Loucy (cell line): ENCODE results near the gene APOBEC3G.

Experiments
- H2AFZ ChIP-seq: fragments of 200-600 bp; sonication (generic); 2 replicates; pipeline ENCODE4 v1.6.0; 2016; ENCODE audit warnings: antibody characterized with exemption, mild to moderate bottlenecking, low read length, moderate library complexity
- H3F3A ChIP-seq: fragments of 200-600 bp; 2 replicates; pipeline ENCODE4 v1.6.0; 2016; ENCODE audit warnings: antibody characterized with exemption, low read depth, mild to moderate bottlenecking
- H3K27me3 ChIP-seq: fragments of 200-600 bp; sonication (generic); 2 replicates; pipeline ENCODE4 v1.6.1; 2014; ENCODE audit warnings: low read length, mild to moderate bottlenecking; ENCODE audit not compliant: insufficient read depth, poor library complexity, severe bottlenecking
- H3K36me3 ChIP-seq: fragments of 200-600 bp; sonication (generic); 2 replicates; pipeline ENCODE4 v1.6.1; 2016; ENCODE audit warnings: low read length; ENCODE audit not compliant: insufficient read depth
- H3K4me1 ChIP-seq: fragments of 200-600 bp; sonication (generic); 2 replicates; pipeline ENCODE4 v1.5.1; 2014; ENCODE audit warnings: low read length, mild to moderate bottlenecking; ENCODE audit not compliant: insufficient read depth, poor library complexity, severe bottlenecking
- H3K4me2 ChIP-seq: fragments of 200-600 bp; sonication (generic); 2 replicates; pipeline ENCODE4 v1.6.0; 2014; ENCODE audit warnings: antibody characterized with exemption, low read length, low read depth, mild to moderate bottlenecking; ENCODE audit not compliant: poor library complexity, severe bottlenecking
- H3K4me3 ChIP-seq: fragments of 200-600 bp; sonication (generic); 2 replicates; pipeline ENCODE4 v1.5.1; 2014; ENCODE audit warnings: low read length, mild to moderate bottlenecking, mixed read lengths; ENCODE audit not compliant: poor library complexity, severe bottlenecking
- H3K79me2 ChIP-seq: fragments of 200-600 bp; sonication (generic); 2 replicates; pipeline ENCODE4 v1.6.1; 2014; ENCODE audit warnings: low read length; ENCODE audit not compliant: insufficient read depth
- H3K9ac ChIP-seq: fragments of 200-600 bp; sonication (generic); 2 replicates; pipeline ENCODE4 v1.6.0; 2014; ENCODE audit warnings: mild to moderate bottlenecking, low read depth, low read length, moderate library complexity; ENCODE audit not compliant: poor library complexity, severe bottlenecking
- H3K9me2 ChIP-seq: fragments of 200-600 bp; sonication (generic); replicated peaks from 2 replicates; pipeline ENCODE4 v1.6.1; 2016; ENCODE audit warnings: low read depth, low read length, mixed read lengths
- H3K9me3 ChIP-seq: fragments of 200-600 bp; sonication (generic); 2 replicates; pipeline ENCODE4 v1.6.1; 2014; ENCODE audit warnings: mild to moderate bottlenecking, antibody characterized with exemption, low read length, low read depth; ENCODE audit not compliant: insufficient read depth
- H4K20me1 ChIP-seq: fragments of 200-600 bp; sonication (generic); 2 replicates; pipeline ENCODE4 v1.6.0; 2014; ENCODE audit warnings: antibody characterized with exemption, low read length, mild to moderate bottlenecking; ENCODE audit not compliant: insufficient read depth, poor library complexity, severe bottlenecking
- CTCF ChIP-seq: fragments of 200-600 bp; sonication (generic); conservative IDR thresholded peaks from 2 replicates; pipeline ENCODE4 v1.5.1; 2014; ENCODE audit warnings: mild to moderate bottlenecking, antibody characterized with exemption, low read length
- EZH2phosphoT487 ChIP-seq: fragments of 200-600 bp; IDR thresholded peaks from 2 replicates; pipeline ENCODE4 v1.6.1; 2018; ENCODE audit warnings: antibody characterized with exemption, mild to moderate bottlenecking, moderate library complexity, borderline replicate concordance

Gene APOBEC3G

GRCh38 chr22:39130152-39130704 lies 53.2 kb downstream of the APOBEC3G start:
- Histone ChIP-seq H3K79me2 (no peaks in the 10 kb centered on the region), H3K9me2 (no peaks in the 10 kb centered on the region), H3K36me3 (no peaks in the 10 kb centered on the region), H3K4me3 (no peak overlapping the region), H4K20me1 (no peaks in the 10 kb centered on the region), H3K9me3 (no peaks in the 10 kb centered on the region), H2AFZ (no peak overlapping the region), H3K4me2 (no peak overlapping the region), H3F3A (no peaks in the 10 kb centered on the region), H3K9ac (no peak overlapping the region), H3K4me1 (no peaks in the 10 kb centered on the region), H3K27me3 (no peaks in the 10 kb centered on the region)
- no peak for TF ChIP-seq CTCF
- TF ChIP-seq EZH2phosphoT487 = no peak

GRCh38 chr22:39130892-39131855 lies 54.1 kb downstream of the APOBEC3G start:
- Histone ChIP-seq H3K4me1 (no peaks in the 10 kb centered on the region), H3K9me2 (no peaks in the 10 kb centered on the region), H3K27me3 (no peaks in the 10 kb centered on the region), H3F3A (no peaks in the 10 kb centered on the region), H3K9me3 (no peaks in the 10 kb centered on the region), H3K36me3 (no peaks in the 10 kb centered on the region), H2AFZ (no peak overlapping the region), H3K79me2 (no peaks in the 10 kb centered on the region), H4K20me1 (no peaks in the 10 kb centered on the region), H3K4me2 (no peak overlapping the region), H3K4me3 (no peak overlapping the region), H3K9ac (no peak overlapping the region)
- TF ChIP-seq EZH2phosphoT487 = no peak
- TF ChIP-seq CTCF = no peak

- no peaks in the 10 kb centered on the region for H3K79me2 ChIP-seq
- H3K36me3 ChIP-seq = no peaks in the 10 kb centered on the region
- no peak overlapping the region for H3K4me3 ChIP-seq
- no peaks in the 10 kb centered on the region for H3K27me3 ChIP-seq
- H2AFZ ChIP-seq = no peak overlapping the region
- no peaks in the 10 kb centered on the region for H4K20me1 ChIP-seq
- H3K9ac ChIP-seq = no peak overlapping the region
- TF ChIP-seq EZH2phosphoT487 = no peak
- TF ChIP-seq CTCF = no peak
- no peaks in the 10 kb centered on the region for H3K4me1 ChIP-seq
- no peaks in the 10 kb centered on the region for H3F3A ChIP-seq
- no peaks in the 10 kb centered on the region for H3K9me3 ChIP-seq
- H3K9me2 ChIP-seq = no peaks in the 10 kb centered on the region
- H3K4me2 ChIP-seq = no peak overlapping the region
These were observed 55.2 kb downstream of the APOBEC3G start for GRCh38 chr22:39132281-39132680.
